ENCODE results near the gene PRM1. TPM values are rescaled to one million over a fixed set of nuclear protein-coding genes. Genes with fewer than 3 reads are reported as not detected.

The PRM1 gene
- total and polyA plus RNA-seq, 2 of the 13 experiments (the other 11 are each of a cell fraction or from before 2014, with no cell fraction given), result not detected

DNA sequence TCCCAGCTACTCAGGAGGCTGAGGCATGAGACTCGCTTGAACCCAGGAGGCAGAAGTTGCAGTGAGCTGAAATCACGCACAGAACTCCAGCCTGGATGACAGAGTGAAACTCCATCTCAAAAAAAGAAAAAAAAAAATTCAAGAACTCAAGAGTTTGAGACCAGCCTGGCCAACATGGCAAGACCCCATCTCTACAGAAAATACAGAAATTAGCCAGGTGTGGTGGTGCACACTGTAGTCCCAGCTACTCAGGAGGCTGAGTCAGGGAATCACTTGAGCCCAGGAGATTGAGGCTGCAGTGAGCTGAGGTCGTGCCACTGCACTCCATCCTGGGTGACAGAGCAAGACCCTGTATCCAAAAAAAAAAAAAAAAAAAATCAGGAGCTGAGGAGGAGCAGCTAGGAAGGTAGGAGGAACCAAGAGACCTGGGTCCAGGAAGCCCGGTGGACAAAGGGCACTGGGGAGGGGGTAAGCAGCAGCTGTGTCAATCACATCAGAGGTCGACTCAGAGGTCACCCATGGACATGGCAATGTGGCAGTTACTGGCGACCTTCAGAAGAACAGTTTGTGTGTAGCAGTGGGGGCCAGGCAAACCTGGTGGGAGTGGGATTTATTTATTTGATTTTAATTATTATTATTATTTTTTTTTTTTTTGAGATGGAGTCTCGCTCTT is 11.1 kb upstream of the PRM1 start (continued):
- TF ChIP-seq ZNF616 (CRISPR knock-in tag; IDR thresholded peaks at IDR 0.05; ENCODE audit: low read depth) (no peak), TP53 (CRISPR knock-in tag; conservative IDR thresholded peaks at IDR 0.05) (no peak), ZNF33B (CRISPR knock-in tag; IDR thresholded peaks at IDR 0.05) (no peak), ZNF441 (CRISPR knock-in tag; IDR thresholded peaks at IDR 0.05; ENCODE audit: borderline replicate concordance) (no peak)
- TF ChIP-seq, protein P1, sequence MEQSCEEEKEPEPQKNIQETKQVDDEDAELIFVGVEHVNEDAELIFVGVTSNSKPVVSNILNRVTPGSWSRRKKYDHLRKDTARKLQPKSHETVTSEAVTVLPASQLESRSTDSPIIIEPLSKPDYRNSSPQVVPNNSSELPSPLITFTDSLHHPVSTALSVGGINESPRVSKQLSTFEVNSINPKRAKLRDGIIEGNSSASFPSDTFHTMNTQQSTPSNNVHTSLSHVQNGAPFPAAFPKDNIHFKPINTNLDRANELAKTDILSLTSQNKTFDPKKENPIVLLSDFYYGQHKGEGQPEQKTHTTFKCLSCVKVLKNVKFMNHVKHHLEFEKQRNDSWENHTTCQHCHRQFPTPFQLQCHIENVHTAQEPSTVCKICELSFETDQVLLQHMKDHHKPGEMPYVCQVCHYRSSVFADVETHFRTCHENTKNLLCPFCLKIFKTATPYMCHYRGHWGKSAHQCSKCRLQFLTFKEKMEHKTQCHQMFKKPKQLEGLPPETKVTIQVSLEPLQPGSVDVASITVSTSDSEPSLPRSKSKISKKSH (CRISPR knock-in tag; IDR thresholded peaks at IDR 0.05; ENCODE audit: borderline replicate concordance), result no peak

DNA sequence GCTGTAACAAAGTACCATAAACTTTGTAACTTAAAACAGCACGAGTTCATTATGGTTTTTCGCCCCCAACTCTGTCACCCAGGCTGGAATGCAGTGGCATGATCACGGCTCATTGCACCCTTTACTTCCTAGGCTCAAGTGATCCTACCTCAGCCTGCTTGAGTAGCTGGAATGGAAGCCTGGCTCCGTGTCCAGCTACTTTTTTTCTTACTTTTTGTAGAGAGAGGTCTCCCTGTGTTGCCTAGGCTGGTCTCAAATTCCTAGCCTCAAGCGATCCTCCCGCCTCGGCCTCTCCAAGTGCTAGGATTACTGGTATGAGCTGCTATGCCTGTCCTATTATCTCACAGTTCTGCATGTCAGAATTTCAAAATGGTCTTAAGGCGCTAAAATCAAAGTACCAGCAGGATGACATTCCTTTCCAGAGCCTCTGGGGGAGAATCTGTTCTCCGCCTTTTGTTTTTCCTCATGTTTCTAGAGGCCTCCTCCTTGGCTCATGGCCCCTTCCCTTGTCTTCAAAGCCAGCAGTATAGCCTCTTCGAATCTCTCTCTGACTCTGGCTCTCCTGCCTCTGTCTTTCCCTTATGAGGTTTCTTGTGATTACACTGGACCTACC is 10.1 kb upstream of the PRM1 start:
- Histone ChIP-seq H3K27me3 (ENCODE audit: control insufficient read depth in 1 of 2, insufficient read depth in 2 of 2, low read length in 2 of 2) (no peaks in the 10 kb centered on the region), H3K4me2 (ENCODE audit: low read depth, low read length) (peak overlapping the region; percentile 6), H3K9me3 (ENCODE audit: low read length) (no peaks in the 10 kb centered on the region), H3K4me1 (ENCODE audit: insufficient read depth, low read length) (peaks cover 90% of the 10 kb centered on the region), H4K20me1 (ENCODE audit: insufficient read depth, low read length) (no peaks in the 10 kb centered on the region), H3K79me2 (ENCODE audit: insufficient read depth, low read length) (no peaks in the 10 kb centered on the region), H2AFZ (ENCODE audit: low read length) (peak overlapping the region; percentile 51), H3K27ac (ENCODE audit: extremely low read length, insufficient read depth, low read length) (no peak overlapping the region), H3K4me3 (replicated peaks in 1 of 3; ENCODE audit: insufficient read depth in 1 of 3, low read depth in 2 of 3, low read length in 3 of 3) (no peak overlapping the region), H3K36me3 (replicated peaks in 1 of 2; ENCODE audit: control insufficient read depth in 1 of 2, insufficient read depth in 2 of 2, low read length in 2 of 2) (no peaks in the 10 kb centered on the region), H3K9ac (ENCODE audit: insufficient read depth, low read depth, low read length) (no peak overlapping the region)
- no peak for DNase-seq (ENCODE audit: low spot score)
- in situ Hi-C loops (cut with HindIII; ENCODE audit: extremely low pct_ligation_motif_present, low pct_unique_long_range_greater_than_20kb) (no loop called here), intact Hi-C loops (cut with micrococcal nuclease; ENCODE audit: unreplicated experiment) (no loop called here)
- ChIA-PET CTCF (ENCODE audit: low intra/inter-chr PET ratio, low total read pairs) (no interaction called here), POLR2A (interaction anchor here (1.4 to 2.2 kb wide), 3 partner anchors 12 to 35 kb away, joined by 7 to 11 read pairs (median 8); partner anchors contain the start of gene SOCS1)
- TF ChIP-seq NR2F1 (CRISPR knock-in tag; IDR thresholded peaks at IDR 0.05), result no peak
- TF ChIP-seq ZNF652 (CRISPR knock-in tag; IDR thresholded peaks at IDR 0.05; ENCODE audit: borderline replicate concordance, low read depth), result peak; percentile 58
- TF ChIP-seq TEAD3 (CRISPR knock-in tag; optimal IDR thresholded peaks at IDR 0.05; ENCODE audit: borderline replicate concordance), result peak; percentile 35
- TF ChIP-seq, protein P2, sequence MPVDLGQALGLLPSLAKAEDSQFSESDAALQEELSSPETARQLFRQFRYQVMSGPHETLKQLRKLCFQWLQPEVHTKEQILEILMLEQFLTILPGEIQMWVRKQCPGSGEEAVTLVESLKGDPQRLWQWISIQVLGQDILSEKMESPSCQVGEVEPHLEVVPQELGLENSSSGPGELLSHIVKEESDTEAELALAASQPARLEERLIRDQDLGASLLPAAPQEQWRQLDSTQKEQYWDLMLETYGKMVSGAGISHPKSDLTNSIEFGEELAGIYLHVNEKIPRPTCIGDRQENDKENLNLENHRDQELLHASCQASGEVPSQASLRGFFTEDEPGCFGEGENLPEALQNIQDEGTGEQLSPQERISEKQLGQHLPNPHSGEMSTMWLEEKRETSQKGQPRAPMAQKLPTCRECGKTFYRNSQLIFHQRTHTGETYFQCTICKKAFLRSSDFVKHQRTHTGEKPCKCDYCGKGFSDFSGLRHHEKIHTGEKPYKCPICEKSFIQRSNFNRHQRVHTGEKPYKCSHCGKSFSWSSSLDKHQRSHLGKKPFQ (CRISPR knock-in tag; IDR thresholded peaks at IDR 0.05; ENCODE audit: insufficient replicate concordance), result peak; percentile 57
- TF ChIP-seq, protein P3, sequence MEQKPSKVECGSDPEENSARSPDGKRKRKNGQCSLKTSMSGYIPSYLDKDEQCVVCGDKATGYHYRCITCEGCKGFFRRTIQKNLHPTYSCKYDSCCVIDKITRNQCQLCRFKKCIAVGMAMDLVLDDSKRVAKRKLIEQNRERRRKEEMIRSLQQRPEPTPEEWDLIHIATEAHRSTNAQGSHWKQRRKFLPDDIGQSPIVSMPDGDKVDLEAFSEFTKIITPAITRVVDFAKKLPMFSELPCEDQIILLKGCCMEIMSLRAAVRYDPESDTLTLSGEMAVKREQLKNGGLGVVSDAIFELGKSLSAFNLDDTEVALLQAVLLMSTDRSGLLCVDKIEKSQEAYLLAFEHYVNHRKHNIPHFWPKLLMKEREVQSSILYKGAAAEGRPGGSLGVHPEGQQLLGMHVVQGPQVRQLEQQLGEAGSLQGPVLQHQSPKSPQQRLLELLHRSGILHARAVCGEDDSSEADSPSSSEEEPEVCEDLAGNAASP (CRISPR knock-in tag; IDR thresholded peaks at IDR 0.05; ENCODE audit: borderline replicate concordance), result no peak
- TF ChIP-seq, protein P4, sequence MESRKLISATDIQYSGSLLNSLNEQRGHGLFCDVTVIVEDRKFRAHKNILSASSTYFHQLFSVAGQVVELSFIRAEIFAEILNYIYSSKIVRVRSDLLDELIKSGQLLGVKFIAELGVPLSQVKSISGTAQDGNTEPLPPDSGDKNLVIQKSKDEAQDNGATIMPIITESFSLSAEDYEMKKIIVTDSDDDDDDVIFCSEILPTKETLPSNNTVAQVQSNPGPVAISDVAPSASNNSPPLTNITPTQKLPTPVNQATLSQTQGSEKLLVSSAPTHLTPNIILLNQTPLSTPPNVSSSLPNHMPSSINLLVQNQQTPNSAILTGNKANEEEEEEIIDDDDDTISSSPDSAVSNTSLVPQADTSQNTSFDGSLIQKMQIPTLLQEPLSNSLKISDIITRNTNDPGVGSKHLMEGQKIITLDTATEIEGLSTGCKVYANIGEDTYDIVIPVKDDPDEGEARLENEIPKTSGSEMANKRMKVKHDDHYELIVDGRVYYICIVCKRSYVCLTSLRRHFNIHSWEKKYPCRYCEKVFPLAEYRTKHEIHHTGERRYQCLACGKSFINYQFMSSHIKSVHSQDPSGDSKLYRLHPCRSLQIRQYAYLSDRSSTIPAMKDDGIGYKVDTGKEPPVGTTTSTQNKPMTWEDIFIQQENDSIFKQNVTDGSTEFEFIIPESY (CRISPR knock-in tag; IDR thresholded peaks at IDR 0.05), result peak; percentile 54
- no peak for ATAC-seq
- FAIRE-seq, result no peak
- WGBS (ENCODE audit: low lambda C conversion rate), result 62% methylated on average over 10 of the region's 10 CpGs
- BruUV-seq (replicated peaks), result no TSS peak
